ENCODE measurements around the gene IGSF3.

DNA sequence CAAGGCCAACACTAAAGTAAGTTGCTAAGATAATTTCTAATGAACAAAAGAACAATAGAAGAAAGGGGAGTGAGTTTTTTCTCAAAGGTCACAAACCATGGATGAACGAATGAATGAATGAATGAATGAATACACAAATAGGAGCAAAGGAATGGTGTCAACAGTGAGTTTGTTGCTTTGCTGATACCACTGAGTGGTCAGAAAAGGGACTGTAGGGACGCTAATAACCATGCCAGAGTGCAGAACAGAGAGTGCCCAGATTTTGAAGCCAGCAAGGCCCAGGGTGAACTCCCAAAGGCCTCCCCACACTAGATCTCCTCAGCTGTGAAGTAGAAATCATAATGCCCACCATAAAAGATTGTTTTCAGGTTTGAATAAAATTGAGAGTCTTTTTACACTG, 112.6 kb downstream of the IGSF3 start:
- no peak for TF ChIP-seq POLR2A (IDR thresholded peaks at IDR 0.05; ENCODE audit: extremely low read depth, insufficient read length)
- TF ChIP-seq CTCF (IDR thresholded peaks at IDR 0.05; ENCODE audit: low read depth, low read length): no peak
